Measurements from ENCODE around the gene CFAP100.

The CFAP100 gene

DNA sequence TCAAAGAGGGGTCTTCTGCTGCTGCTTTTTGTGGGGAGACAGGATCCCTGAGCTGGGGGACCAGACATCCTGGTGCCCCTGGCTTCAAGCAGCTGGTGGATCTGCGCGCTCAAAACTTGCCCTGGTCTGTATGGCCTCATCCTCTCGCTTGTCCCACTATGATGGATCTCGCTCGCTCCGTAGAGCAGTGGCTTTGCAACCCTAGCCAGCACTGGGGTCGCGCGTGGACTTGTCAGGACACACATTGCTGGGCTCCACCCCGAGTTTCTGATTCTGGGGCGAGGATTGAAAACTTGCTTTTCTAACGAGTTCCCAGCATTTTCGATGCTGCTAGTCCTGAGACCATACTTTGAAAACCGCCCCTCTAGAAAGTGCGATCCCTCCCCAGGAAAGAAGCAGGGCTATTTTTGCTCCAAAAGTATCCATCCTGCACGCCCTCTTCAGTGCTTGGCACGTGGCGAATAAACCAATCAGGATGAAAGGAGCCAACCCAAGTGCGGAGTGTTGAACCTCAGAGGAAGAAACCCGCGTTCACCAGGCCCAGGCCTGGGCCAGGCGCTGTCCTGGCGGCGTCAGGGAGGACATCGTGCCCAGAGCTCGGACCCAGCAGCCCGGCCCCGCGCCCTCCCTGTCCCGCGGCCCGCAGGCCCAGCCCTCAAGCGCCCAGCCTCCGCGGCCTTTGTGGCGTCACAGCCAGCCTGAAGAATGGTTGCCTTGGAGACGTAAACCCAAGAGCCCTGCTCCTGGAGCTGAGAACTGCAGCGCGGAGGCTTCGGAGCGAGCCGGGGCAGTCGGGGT lies at the start of gene CFAP100:
CFAP100 (plus strand) TSS at position 731 of the 798 bp plus-strand sequence. CDS start 1,092 bp downstream, outside the sequence.
- no peak for DNase-seq

- no peak for DNase-seq
These were observed 49.5 kb upstream of the CFAP100 start for GRCh38 chr3:126345231-126345630.

DNA sequence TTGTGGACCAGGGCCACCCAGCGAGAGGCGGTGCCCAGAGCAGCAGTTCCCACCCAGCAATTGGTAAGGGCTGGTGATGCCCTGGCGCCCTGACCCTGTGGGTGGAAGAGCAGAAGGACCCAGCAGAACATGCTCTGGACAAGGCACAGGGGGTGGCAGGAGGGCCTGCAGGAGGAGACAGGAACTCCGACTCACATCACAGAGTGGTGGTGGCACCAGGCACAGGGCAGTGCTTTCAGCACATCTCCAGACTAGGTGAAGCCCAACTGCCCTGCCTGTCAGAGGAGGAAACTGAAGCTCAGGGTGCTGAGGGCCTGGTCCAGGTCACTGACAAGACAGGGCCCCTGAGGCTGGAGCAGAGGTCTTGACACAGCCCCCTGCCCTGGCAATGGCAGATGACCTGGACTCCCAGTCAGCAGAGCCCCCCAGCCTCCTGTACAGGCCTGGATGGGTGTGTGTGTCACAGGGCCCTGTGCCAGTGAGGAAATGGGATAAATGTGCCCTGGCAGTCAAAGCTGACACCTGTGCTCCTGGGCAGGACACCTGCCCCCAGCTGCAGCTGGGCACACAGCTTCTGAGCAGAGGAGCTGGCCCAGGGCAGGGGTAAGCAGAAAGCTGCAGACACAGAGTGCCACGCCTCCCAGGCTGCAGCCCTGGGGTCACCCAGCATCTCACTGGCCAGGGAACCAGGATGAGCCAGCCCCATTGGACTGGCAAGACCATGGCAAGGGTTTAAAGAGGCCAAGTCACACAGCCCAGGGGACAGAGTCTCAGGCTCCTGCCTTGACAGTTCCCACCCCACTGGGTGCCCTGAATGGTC lies 48.9 kb upstream of the CFAP100 start:
- no peak for DNase-seq

- no peak for DNase-seq
These were observed 48.2 kb upstream of the CFAP100 start for GRCh38 chr3:126346466-126346865.

- DNase-seq, result no peak
These were observed 47.1 kb upstream of the CFAP100 start for GRCh38 chr3:126347543-126348161.

DNA sequence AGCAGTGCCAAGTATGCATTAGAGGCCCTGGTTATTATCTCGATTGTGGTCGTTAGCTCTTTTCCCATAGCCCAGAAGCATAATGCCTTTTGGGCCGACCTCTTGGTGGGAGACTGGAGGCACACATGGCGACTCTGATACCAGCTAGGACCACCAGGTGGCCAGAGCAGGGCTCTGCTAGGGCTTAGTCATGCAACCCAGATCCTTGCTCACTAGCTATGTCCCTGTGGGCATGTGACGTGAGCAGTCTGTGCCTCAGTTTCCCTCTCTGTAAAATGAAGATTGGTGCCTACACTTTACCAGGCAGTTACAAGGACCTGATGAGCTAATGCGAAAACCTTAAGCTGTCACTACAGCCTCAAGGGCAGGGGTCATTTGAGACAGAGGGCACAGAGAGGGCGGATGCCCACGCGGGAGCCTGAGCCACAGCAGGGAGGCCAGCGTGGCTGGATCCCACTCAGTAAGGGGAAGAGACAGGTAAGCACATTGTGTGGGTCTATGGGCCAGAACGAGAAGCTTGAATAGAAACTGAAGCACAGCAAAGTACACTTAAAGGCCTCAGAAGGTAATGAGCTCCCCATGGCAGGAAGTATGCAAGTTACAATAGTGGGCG lies 46.3 kb upstream of the CFAP100 start:
- no peak for DNase-seq

DNA sequence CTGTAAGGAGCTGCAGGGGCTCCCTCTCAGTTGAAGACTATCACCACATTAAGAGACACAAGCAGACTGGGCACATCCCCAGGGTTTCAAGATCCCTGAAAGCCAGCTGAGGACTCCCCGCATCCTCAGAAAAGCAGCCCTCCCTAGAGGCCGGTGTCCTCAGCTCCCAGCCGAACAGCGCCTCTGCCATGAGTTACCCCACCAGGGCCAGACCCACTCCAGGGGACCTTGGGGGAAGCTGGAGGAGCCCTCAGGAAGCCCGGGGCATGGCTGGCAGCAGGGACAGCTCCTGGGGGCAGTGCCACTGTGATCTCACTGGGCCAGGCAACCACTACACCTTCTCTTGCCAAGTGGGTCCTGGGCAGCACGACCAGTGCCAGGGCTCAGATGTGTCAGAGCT lies 45.6 kb upstream of the CFAP100 start:
- DNase-seq, result no peak

GRCh38 chr3:126349611-126350501 lies 44.9 kb upstream of the CFAP100 start:
- no peak for DNase-seq

GRCh38 chr3:126350502-126351085 lies 44.1 kb upstream of the CFAP100 start:
- no peak for DNase-seq

DNA sequence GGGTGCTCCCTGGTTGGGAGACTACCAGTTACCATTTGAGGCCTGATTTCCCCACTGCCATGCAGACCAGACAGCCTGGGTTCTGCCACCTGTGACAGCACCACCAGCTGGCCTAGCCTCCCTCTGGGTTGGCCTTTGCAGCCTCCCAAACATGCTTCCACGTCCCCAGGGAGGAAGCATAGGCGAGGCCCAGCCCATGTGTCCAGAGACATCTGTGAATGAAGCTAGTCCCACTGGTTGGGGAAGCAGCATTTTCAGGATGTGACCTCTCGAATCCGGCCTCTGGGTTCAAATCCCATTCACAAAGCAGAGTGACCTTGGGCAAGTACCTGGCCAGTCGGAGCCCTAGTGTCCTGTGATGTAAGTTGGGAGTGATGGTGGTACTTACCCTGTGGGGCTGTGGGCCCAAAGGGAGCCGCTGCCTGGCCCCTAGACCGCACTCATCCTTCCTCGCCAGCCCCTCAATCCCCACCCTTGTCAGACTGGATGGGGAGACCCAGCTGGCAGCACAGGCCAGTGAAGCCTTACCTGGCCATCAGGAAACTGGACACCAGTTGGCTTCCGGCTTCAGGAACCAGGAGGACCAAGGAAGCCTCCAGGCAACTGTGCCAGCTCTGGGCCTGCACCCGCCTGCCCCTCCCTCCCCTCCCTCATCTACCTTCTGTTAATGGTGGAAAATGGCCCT lies 43.5 kb upstream of the CFAP100 start:
- DNase-seq, result no peak

GRCh38 chr3:126351771-126352475 lies 42.8 kb upstream of the CFAP100 start:
- no peak for DNase-seq

DNA sequence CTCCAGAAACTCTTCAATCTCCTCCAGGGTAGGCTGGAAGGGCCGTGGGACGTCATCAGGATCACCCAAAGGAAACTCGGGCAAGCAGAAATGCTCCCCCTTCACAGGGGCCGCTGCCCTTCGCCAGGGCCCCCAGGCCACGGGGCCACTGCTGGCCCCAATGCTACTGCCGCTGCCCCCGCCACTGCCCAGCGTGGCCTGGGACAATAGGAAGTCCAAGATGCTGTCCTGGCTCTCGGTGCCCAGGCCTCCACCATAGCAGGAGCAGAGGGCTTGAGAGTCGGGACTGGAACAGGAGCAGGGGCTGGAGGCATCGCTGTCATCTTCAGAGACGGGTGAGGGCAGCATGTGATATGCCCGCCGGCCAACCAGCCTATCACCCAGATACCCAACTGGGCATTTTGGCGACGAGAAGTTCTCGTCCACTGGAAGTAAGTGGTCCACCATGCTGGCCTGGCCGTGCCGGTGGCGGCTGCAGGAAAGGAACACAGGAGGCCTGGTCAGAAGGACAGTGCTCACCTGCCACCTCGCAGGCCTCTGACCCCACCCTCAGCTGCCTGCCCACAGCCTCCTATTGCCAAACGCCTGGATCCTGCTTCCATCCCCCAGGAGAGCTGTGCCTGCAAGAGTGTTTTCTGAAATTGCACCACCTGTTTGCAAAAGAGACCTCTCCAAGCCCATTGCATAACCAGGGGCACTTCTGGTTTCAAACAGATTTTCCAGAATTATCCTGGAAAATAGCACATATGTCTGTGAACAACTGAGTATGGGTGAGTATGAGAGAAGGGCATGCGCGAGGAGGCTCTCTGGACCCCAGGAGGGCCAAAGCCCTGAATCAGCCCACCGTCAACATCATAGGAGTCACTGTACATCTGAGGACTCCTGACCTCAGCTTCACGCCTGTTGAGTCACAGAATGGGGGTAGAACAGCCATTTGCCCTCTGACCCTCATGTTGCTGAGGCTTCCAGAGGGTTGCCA lies 41.9 kb upstream of the CFAP100 start:
- DNase-seq, result no peak

DNA sequence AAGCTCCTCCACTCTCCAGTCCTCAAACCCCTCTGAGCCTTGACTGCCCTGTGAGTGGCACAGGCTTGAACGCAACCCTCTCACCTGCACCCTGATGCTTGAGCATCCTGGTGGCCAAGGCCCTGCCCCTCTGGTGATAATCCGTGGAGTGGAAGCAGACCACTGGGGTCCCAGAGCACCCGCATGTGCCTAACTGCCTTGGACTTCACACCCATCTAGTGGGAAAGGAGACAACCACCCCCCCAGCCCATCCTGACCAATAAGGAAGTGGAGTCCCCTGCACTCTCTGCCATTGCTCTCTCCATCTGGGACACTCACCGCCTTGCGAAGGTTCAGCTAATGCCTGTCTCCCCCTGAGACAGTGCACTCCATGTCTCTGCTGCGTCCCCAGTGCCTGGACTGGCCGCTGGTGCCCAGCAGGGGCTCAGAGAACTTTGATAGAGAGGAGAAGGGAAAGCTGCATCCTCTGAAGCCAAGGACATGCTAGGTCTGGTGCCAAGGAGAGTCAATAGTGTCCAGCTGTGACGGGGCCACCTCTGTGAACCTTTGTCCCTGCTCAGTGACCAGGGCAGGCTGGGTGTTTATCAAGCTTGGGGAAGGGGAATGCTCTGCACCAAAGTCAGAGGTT lies 40.9 kb upstream of the CFAP100 start:
- no peak for DNase-seq

GRCh38 chr3:126354776-126355175 lies 39.9 kb upstream of the CFAP100 start:
- DNase-seq, result no peak

GRCh38 chr3:126355251-126355650 lies 39.5 kb upstream of the CFAP100 start:
- DNase-seq, result no peak

- no peak for DNase-seq
These were observed 38.8 kb upstream of the CFAP100 start for GRCh38 chr3:126355777-126356372.

- DNase-seq, result no peak
These were observed 38.1 kb upstream of the CFAP100 start for GRCh38 chr3:126356373-126357264.
